ENCODE results near the gene SMLR1. TPM values are rescaled to one million over a fixed set of nuclear protein-coding genes. Genes with fewer than 3 reads are reported as not detected.

Gene SMLR1
- not detected in 2 replicates for total RNA-seq

DNA sequence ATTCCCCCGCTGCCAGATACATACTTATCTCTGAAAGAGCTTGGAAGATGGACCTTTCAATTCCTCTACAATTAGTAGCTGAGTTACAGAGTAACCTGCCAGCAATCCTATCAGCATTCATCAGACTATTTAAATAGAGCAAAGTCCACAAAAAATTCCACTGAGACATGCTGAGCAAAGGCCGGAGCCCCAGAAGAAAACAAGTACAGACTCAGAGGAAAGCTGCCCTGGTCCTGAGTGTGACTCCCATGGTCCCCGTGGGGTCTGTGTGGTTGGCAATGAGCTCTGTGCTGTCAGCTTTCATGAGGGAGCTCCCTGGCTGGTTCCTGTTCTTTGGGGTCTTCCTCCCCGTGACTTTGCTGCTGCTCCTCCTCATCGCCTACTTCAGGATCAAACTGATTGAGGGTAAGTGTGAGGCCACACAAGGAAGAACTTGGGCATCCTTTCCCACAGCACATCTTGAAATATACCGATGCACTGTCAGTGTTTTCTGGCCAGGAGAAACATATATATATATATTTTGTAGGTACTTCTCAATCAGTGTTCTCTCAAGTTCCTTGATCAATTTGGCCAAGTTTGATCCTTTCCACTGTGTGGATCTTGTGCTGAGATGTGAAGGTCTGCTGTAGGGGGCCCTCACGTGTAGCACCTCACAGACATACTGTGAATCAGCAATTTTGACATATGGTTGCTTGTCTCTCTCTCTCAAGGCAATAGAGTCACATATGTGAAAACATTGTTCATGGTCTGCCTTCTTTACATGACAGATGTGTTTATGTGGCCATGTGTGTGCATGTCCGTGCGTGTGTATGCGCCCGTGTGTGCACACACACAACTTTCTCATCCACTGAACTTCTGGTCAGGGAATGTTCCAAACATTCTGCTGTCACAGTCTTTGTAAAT, at the start of gene SMLR1:
SMLR1 (plus strand) TSS at position 160 of the 903 bp plus-strand sequence; CDS start at position 168, 8 bp downstream.

Other genes starting within 250 kb of the SMLR1 start
- gene EPB41L2, start 235.8 kb downstream of the SMLR1 start, total RNA-seq, result 5.1 and 6.5 TPM in 2 replicates

Data from nasal cavity respiratory epithelium epithelial cell of viscerocranial mucosa (primary cell).